Astrocyte (in vitro differentiated cells and primary cell): ENCODE results near the gene CACNA1E. TPM values are rescaled to one million over a fixed set of nuclear protein-coding genes. Genes with fewer than 3 reads are reported as not detected.

Source experiments
- DNase-seq: peaks from one replicate; pipeline ENCODE4 v3.0.0-alpha.2; 2010; ENCODE audit warnings: low read depth
- FAIRE-seq: peaks from 2 replicates; lab custom pipeline; 2011; peaks lifted over from hg19 to GRCh38; lab: Jason Lieb, UNC
- H2AFZ ChIP-seq: 2 replicates; pipeline ENCODE4 v1.6.0; 2012; ENCODE audit warnings: low read depth, low read length, inconsistent platforms
- H3K27ac ChIP-seq: 2 replicates; pipeline ENCODE4 v1.5.1; 2011; ENCODE audit warnings: low read depth, low read length, inconsistent platforms
- H3K27me3 ChIP-seq: 2 replicates; pipeline ENCODE4 v1.6.0; 2011; ENCODE audit warnings: low read length, inconsistent platforms; ENCODE audit not compliant: insufficient read depth
- H3K36me3 ChIP-seq: 2 replicates; pipeline ENCODE4 v1.5.1; 2011; ENCODE audit warnings: low read length, inconsistent platforms; ENCODE audit not compliant: insufficient read depth
- H3K4me1 ChIP-seq: 2 replicates; pipeline ENCODE4 v1.5.1; 2011; ENCODE audit warnings: low read length, inconsistent platforms; ENCODE audit not compliant: insufficient read depth
- H3K4me2 ChIP-seq: 2 replicates; pipeline ENCODE4 v1.6.0; 2012; ENCODE audit warnings: low read length, inconsistent platforms
- H3K4me3 ChIP-seq: 2 replicates; pipeline ENCODE4 v1.5.1; 2011; ENCODE audit warnings: low read depth, mild to moderate bottlenecking, low read length, inconsistent platforms; ENCODE audit not compliant: insufficient read depth
- H3K79me2 ChIP-seq: 2 replicates; pipeline ENCODE4 v1.6.0; 2012; ENCODE audit warnings: mild to moderate bottlenecking, low read length, inconsistent platforms; ENCODE audit not compliant: insufficient read depth
- H3K9ac ChIP-seq: 2 replicates; pipeline ENCODE4 v1.6.0; 2012; ENCODE audit warnings: mild to moderate bottlenecking, low read length, inconsistent platforms
- H3K9me3 ChIP-seq: 2 replicates; pipeline ENCODE4 v1.5.1; 2012; ENCODE audit warnings: low read depth, mild to moderate bottlenecking, low read length, inconsistent platforms; ENCODE audit not compliant: insufficient read depth
- H4K20me1 ChIP-seq: 2 replicates; pipeline ENCODE4 v1.6.0; 2012; ENCODE audit warnings: low read length, inconsistent platforms; ENCODE audit not compliant: insufficient read depth
- H3K27ac Mint-ChIP-seq: one replicate; pipeline ENCODE4 v1.8.0; 2021; ENCODE audit warnings: mild to moderate bottlenecking, mixed read lengths; ENCODE audit not compliant: unreplicated experiment
- H3K27me3 Mint-ChIP-seq: one replicate; pipeline ENCODE4 v1.8.0; 2021; ENCODE audit warnings: low read depth, mixed read lengths; ENCODE audit not compliant: unreplicated experiment
- H3K36me3 Mint-ChIP-seq: one replicate; pipeline ENCODE4 v1.8.0; 2021; ENCODE audit warnings: low read depth, mixed read lengths; ENCODE audit not compliant: unreplicated experiment
- H3K4me1 Mint-ChIP-seq: one replicate; pipeline ENCODE4 v1.8.0; 2021; ENCODE audit warnings: low read depth, mixed read lengths; ENCODE audit not compliant: unreplicated experiment
- H3K4me3 Mint-ChIP-seq: one replicate; pipeline ENCODE4 v1.8.0; 2021; ENCODE audit warnings: mild to moderate bottlenecking, moderate library complexity, mixed read lengths; ENCODE audit not compliant: unreplicated experiment
- H3K9me3 Mint-ChIP-seq: one replicate; pipeline ENCODE4 v1.8.0; 2021; ENCODE audit warnings: mild to moderate bottlenecking, mixed read lengths; ENCODE audit not compliant: unreplicated experiment
- EZH2 ChIP-seq: IDR thresholded peaks from 2 replicates; pipeline ENCODE4 v1.6.1; 2012; ENCODE audit warnings: mild to moderate bottlenecking, low read length, inconsistent platforms; ENCODE audit not compliant: insufficient read depth
- total RNA-seq: library from RNA; stranded (reverse); gene quantifications from 2 replicates; pipeline ENCODE4 v1.2.1, GENCODE V29; 2021
- TF ChIP-seq, protein P1 (sequence below): IDR thresholded peaks from 2 replicates; pipeline ENCODE4 v1.5.1; 2011; ENCODE audit warnings: low read depth, mild to moderate bottlenecking, inconsistent platforms, low read length, moderate library complexity; ENCODE audit not compliant: insufficient read depth

The CACNA1E gene
- total RNA-seq, 1 donor from 2014 or later: 0.07 TPM

GRCh38 chr1:181493166-181493565, 9.8 kb downstream of the CACNA1E start:
- no peaks in the 10 kb centered on the region for H3K9me3 Mint-ChIP-seq
- Histone ChIP-seq H3K27me3 (peaks cover 9% of the 10 kb centered on the region), H3K36me3 (no peaks in the 10 kb centered on the region), H3K4me2 (no peak overlapping the region), H4K20me1 (no peaks in the 10 kb centered on the region), H3K79me2 (no peaks in the 10 kb centered on the region), H3K9me3 (no peaks in the 10 kb centered on the region), H3K4me3 (no peak overlapping the region), H3K4me1 (no peaks in the 10 kb centered on the region), H3K27ac (no peak overlapping the region), H3K9ac (no peak overlapping the region), H2AFZ (no peak overlapping the region)
- H3K4me1 Mint-ChIP-seq: no peaks in the 10 kb centered on the region
- peaks cover 58% of the 10 kb centered on the region for H3K27me3 Mint-ChIP-seq
- DNase-seq: no peak
- H3K36me3 Mint-ChIP-seq: no peaks in the 10 kb centered on the region
- H3K27ac Mint-ChIP-seq: no peak overlapping the region
- TF ChIP-seq, protein P1, sequence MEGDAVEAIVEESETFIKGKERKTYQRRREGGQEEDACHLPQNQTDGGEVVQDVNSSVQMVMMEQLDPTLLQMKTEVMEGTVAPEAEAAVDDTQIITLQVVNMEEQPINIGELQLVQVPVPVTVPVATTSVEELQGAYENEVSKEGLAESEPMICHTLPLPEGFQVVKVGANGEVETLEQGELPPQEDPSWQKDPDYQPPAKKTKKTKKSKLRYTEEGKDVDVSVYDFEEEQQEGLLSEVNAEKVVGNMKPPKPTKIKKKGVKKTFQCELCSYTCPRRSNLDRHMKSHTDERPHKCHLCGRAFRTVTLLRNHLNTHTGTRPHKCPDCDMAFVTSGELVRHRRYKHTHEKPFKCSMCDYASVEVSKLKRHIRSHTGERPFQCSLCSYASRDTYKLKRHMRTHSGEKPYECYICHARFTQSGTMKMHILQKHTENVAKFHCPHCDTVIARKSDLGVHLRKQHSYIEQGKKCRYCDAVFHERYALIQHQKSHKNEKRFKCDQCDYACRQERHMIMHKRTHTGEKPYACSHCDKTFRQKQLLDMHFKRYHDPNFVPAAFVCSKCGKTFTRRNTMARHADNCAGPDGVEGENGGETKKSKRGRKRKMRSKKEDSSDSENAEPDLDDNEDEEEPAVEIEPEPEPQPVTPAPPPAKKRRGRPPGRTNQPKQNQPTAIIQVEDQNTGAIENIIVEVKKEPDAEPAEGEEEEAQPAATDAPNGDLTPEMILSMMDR: no peak
- no peak for TF ChIP-seq EZH2
- no peak for FAIRE-seq
- no peak overlapping the region for H3K4me3 Mint-ChIP-seq

DNA sequence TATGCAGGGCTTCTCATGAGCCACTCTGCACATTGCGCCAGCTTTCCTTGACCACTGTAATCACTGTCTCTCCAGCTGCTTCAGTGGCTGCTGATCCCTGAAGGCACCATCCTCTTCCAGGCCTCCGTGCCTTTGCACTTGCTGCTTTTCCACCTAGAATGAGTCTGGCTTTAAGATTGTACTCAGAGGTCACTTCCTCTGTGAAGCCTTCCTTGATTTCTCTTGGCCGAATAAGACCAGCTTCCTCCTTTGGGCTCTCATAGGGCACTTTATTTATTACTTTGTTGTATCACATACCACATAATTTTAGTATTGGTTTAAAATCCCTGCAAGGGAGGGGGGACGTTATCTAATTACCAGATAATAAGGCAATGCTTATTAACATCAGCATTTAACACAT, 10.6 kb downstream of the CACNA1E start:
- no peaks in the 10 kb centered on the region for H3K9me3 Mint-ChIP-seq
- Histone ChIP-seq H3K4me1 (no peaks in the 10 kb centered on the region), H3K9ac (no peak overlapping the region), H3K4me2 (no peak overlapping the region), H2AFZ (no peak overlapping the region), H3K4me3 (no peak overlapping the region), H4K20me1 (no peaks in the 10 kb centered on the region), H3K79me2 (no peaks in the 10 kb centered on the region), H3K27ac (no peak overlapping the region), H3K9me3 (no peaks in the 10 kb centered on the region), H3K27me3 (peaks cover 7% of the 10 kb centered on the region), H3K36me3 (no peaks in the 10 kb centered on the region)
- no peaks in the 10 kb centered on the region for H3K36me3 Mint-ChIP-seq
- TF ChIP-seq, protein P1: no peak
- TF ChIP-seq EZH2: no peak
- H3K4me3 Mint-ChIP-seq: no peak overlapping the region
- no peak for DNase-seq
- FAIRE-seq: no peak
- peaks cover 52% of the 10 kb centered on the region for H3K27me3 Mint-ChIP-seq
- H3K4me1 Mint-ChIP-seq: no peaks in the 10 kb centered on the region
- H3K27ac Mint-ChIP-seq: no peak overlapping the region

DNA sequence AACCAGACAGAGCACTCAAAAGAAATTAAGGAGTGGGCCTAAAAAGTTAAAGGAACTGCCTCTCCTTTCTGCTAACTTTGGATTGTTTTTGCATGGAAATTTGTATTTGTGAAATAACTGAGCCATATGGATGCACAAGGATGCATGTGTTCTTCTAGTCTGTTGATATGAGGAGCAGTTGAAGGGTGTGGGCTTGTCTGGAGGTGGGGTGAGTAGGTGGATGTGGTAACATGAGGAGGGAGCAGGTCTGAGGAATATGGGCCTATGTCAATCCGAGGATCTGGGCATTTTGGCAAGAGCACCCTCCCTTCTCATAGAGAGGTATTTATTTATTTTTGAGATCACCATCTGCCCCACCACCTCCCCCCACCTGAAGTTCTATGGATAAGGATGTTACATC, 13.4 kb downstream of the CACNA1E start:
- Mint-ChIP-seq H3K4me3 (no peak overlapping the region), H3K4me1 (no peaks in the 10 kb centered on the region), H3K36me3 (no peaks in the 10 kb centered on the region), H3K27me3 (peaks cover 43% of the 10 kb centered on the region), H3K27ac (no peak overlapping the region), H3K9me3 (no peaks in the 10 kb centered on the region)
- TF ChIP-seq, protein P1: no peak
- TF ChIP-seq EZH2: no peak
- no peak for DNase-seq
- FAIRE-seq: no peak
- H3K4me2 ChIP-seq: no peak overlapping the region
- no peaks in the 10 kb centered on the region for H3K27me3 ChIP-seq
- H4K20me1 ChIP-seq: no peaks in the 10 kb centered on the region
- no peaks in the 10 kb centered on the region for H3K9me3 ChIP-seq
- no peak overlapping the region for H3K9ac ChIP-seq
- H3K4me3 ChIP-seq: no peak overlapping the region
- H3K27ac ChIP-seq: no peak overlapping the region
- no peaks in the 10 kb centered on the region for H3K4me1 ChIP-seq
- H3K79me2 ChIP-seq: no peaks in the 10 kb centered on the region
- H3K36me3 ChIP-seq: no peaks in the 10 kb centered on the region
- no peak overlapping the region for H2AFZ ChIP-seq
